H9 (cell line): ENCODE measurements around the gene P2RX2. TPM values are rescaled to one million over a fixed set of nuclear protein-coding genes. Genes with fewer than 3 reads are reported as not detected.

ENCODE experiments used
- DNase-seq: peaks from one replicate; pipeline ENCODE4 v3.0.0-alpha.2; 2017
- H2AFZ ChIP-seq: one replicate; pipeline ENCODE4 v1.6.1; 2013; ENCODE audit warnings: mild to moderate bottlenecking, low read length, control low read depth, moderate library complexity
- H2AK5ac ChIP-seq: 2 replicates; pipeline ENCODE4 v1.6.1; 2013; ENCODE audit warnings: low read length, control low read depth, mixed read lengths; ENCODE audit not compliant: insufficient read length
- H2BK120ac ChIP-seq: one replicate; pipeline ENCODE4 v1.6.1; 2013; ENCODE audit warnings: low read depth, mild to moderate bottlenecking, low read length, control low read depth, inconsistent platforms; ENCODE audit not compliant: poor library complexity, severe bottlenecking
- H2BK12ac ChIP-seq: 2 replicates; pipeline ENCODE4 v1.6.1; 2013; ENCODE audit warnings: low read length, control low read depth, mixed read lengths, low read depth; ENCODE audit not compliant: insufficient read length
- H2BK15ac ChIP-seq: 2 replicates; pipeline ENCODE4 v1.6.1; 2013; ENCODE audit warnings: low read depth, low read length, control low read depth
- H2BK20ac ChIP-seq: one replicate; pipeline ENCODE4 v1.6.1; 2013; ENCODE audit warnings: low read depth, mild to moderate bottlenecking, low read length, control low read depth, inconsistent platforms; ENCODE audit not compliant: poor library complexity, severe bottlenecking
- H2BK5ac ChIP-seq: 2 replicates; pipeline ENCODE4 v1.6.1; 2013; ENCODE audit warnings: low read length, control low read depth, mixed read lengths; ENCODE audit not compliant: insufficient read length
- H3K14ac ChIP-seq: 2 replicates; pipeline ENCODE4 v1.6.1; 2013; ENCODE audit warnings: low read length, control low read depth; ENCODE audit not compliant: insufficient read depth
- H3K18ac ChIP-seq: 2 replicates; pipeline ENCODE4 v1.6.1; 2013; ENCODE audit warnings: low read depth, mild to moderate bottlenecking, mixed read lengths, low read length, control low read depth; ENCODE audit not compliant: insufficient read length
- H3K23ac ChIP-seq: 2 replicates; pipeline ENCODE4 v1.6.1; 2013; ENCODE audit warnings: low read length, control low read depth, mixed read lengths, low read depth; ENCODE audit not compliant: insufficient read length
- H3K23me2 ChIP-seq: 2 replicates; pipeline ENCODE4 v1.6.1; 2013; ENCODE audit warnings: low read depth, mild to moderate bottlenecking, mixed read lengths, low read length, control low read depth; ENCODE audit not compliant: insufficient read length, poor library complexity, severe bottlenecking
- H3K27ac ChIP-seq: 2 replicates; pipeline ENCODE4 v1.5.1; 2013; ENCODE audit warnings: low read length, control low read depth, mixed read lengths, low read depth; ENCODE audit not compliant: insufficient read length
- H3K27me3 ChIP-seq: 2 replicates; pipeline ENCODE4 v1.6.1; 2013; ENCODE audit warnings: low read length, control low read depth, inconsistent platforms; ENCODE audit not compliant: insufficient read depth
- H3K4ac ChIP-seq: 2 replicates; pipeline ENCODE4 v1.6.1; 2013; ENCODE audit warnings: low read depth, mild to moderate bottlenecking, control low read depth, inconsistent platforms, low read length, moderate library complexity
- H3K4me1 ChIP-seq: 2 replicates; pipeline ENCODE4 v1.6.1; 2013; ENCODE audit warnings: low read length, control low read depth, inconsistent platforms; ENCODE audit not compliant: insufficient read depth
- H3K4me2 ChIP-seq: 2 replicates; pipeline ENCODE4 v1.6.1; 2013; ENCODE audit warnings: low read length, control low read depth, mixed read lengths; ENCODE audit not compliant: insufficient read length, insufficient read depth
- H3K56ac ChIP-seq: 2 replicates; pipeline ENCODE4 v1.6.1; 2013; ENCODE audit warnings: low read depth, mild to moderate bottlenecking, mixed read lengths, low read length, control low read depth; ENCODE audit not compliant: insufficient read length
- H3K79me1 ChIP-seq: 2 replicates; pipeline ENCODE4 v1.6.1; 2013; ENCODE audit warnings: low read depth, mild to moderate bottlenecking, moderate library complexity, low read length, control low read depth, inconsistent platforms; ENCODE audit not compliant: insufficient read depth, poor library complexity, severe bottlenecking
- H3K79me2 ChIP-seq: 2 replicates; pipeline ENCODE4 v1.6.1; 2013; ENCODE audit warnings: low read length, control low read depth, inconsistent platforms; ENCODE audit not compliant: insufficient read depth
- H3K9ac ChIP-seq: 2 replicates; pipeline ENCODE4 v1.6.1; 2013; ENCODE audit warnings: low read length, control low read depth, mixed read lengths; ENCODE audit not compliant: insufficient read length; ENCODE audit errors: extremely low read depth
- H3K9me3 ChIP-seq: one replicate; pipeline ENCODE4 v1.6.1; 2013; ENCODE audit warnings: low read depth, low read length, inconsistent platforms; ENCODE audit not compliant: control insufficient read depth
- H3T11ph ChIP-seq: one replicate; pipeline ENCODE4 v1.6.1; 2013; ENCODE audit warnings: mild to moderate bottlenecking, low read length, control low read depth, inconsistent platforms
- H4K20me1 ChIP-seq: one replicate; pipeline ENCODE4 v1.6.1; 2013; ENCODE audit not compliant: control insufficient read depth, insufficient read length, insufficient read depth
- H4K5ac ChIP-seq: 2 replicates; pipeline ENCODE4 v1.6.1; 2013; ENCODE audit warnings: low read depth, mild to moderate bottlenecking, mixed read lengths, low read length, control low read depth; ENCODE audit not compliant: insufficient read length
- H4K8ac ChIP-seq: replicated peaks from 2 replicates; pipeline ENCODE4 v1.6.1; 2013; ENCODE audit warnings: low read length, control low read depth, mixed read lengths, low read depth; ENCODE audit not compliant: insufficient read length
- H4K91ac ChIP-seq: 2 replicates; pipeline ENCODE4 v1.6.1; 2013; ENCODE audit warnings: low read depth, mild to moderate bottlenecking, moderate library complexity, mixed read lengths, low read length, control low read depth; ENCODE audit not compliant: insufficient read length
- H3K27ac Mint-ChIP-seq, 3 experiments: 2 replicates in 2 of 3; 3 replicates in 1 of 3; pipeline ENCODE4 v1.8.0; 2020 to 2021; ENCODE audit warnings: mixed read lengths in 3 of 3, mild to moderate bottlenecking in 1 of 3, moderate library complexity in 1 of 3
- H3K27me3 Mint-ChIP-seq: 2 replicates; pipeline ENCODE4 v1.8.0; 2021; ENCODE audit warnings: low read depth, mild to moderate bottlenecking, moderate library complexity, mixed read lengths
- H3K36me3 Mint-ChIP-seq, 3 experiments: 2 replicates in 2 of 3; 3 replicates in 1 of 3; pipeline ENCODE4 v1.8.0; 2020 to 2021; ENCODE audit warnings: low read depth in 3 of 3, mixed read lengths in 3 of 3; ENCODE audit not compliant: insufficient read depth in 1 of 3
- H3K4me1 Mint-ChIP-seq, 2 experiments: 2 replicates each; pipeline ENCODE4 v1.8.0; 2020; ENCODE audit warnings: mixed read lengths in 2 of 2
- H3K4me3 Mint-ChIP-seq, 2 experiments: 2 replicates in 1 of 2; 3 replicates in 1 of 2; pipeline ENCODE4 v1.8.0; 2020 to 2021; ENCODE audit warnings: mild to moderate bottlenecking in 2 of 2, mixed read lengths in 2 of 2, moderate library complexity in 1 of 2
- H3K9me3 Mint-ChIP-seq, 2 experiments: 2 replicates in 1 of 2; 3 replicates in 1 of 2; pipeline ENCODE4 v1.8.0; 2020; ENCODE audit warnings: mild to moderate bottlenecking in 2 of 2, mixed read lengths in 2 of 2, moderate library complexity in 1 of 2
- WGBS: extraction: QIAGEN DNeasy Blood & Tissue Kit; methylation state at CpG from one replicate; pipeline ENCODE4 v1.1.7; 2013; ENCODE audit warnings: missing lambda C conversion rate, low lambda C conversion rate, mixed read lengths; ENCODE audit not compliant: insufficient read length; ENCODE audit errors: extremely low coverage; 5-methylcytosine and 5-hydroxymethylcytosine counted together
- total RNA-seq: library from RNA; stranded (reverse); gene quantifications from 2 replicates; pipeline ENCODE4 v1.2.1, GENCODE V29; 2021
- TF ChIP-seq, protein P1 (sequence below): fragments of 200-600 bp; sonication (generic); conservative IDR thresholded peaks from 3 replicates; pipeline ENCODE4 v1.8.0; 2021; ENCODE audit warnings: antibody characterized with exemption, mild to moderate bottlenecking

The P2RX2 gene
- total RNA-seq, 1 experiment from 2014 or later: 1.8 TPM

- Histone ChIP-seq H3K56ac (no peak overlapping the region), H3K27me3 (no peaks in the 10 kb centered on the region), H3K14ac (no peak overlapping the region), H2BK120ac (no peak overlapping the region), H3K9ac (no peak overlapping the region), H3K9me3 (no peaks in the 10 kb centered on the region), H4K5ac (no peak overlapping the region), H2BK15ac (no peak overlapping the region), H3K23ac (no peak overlapping the region), H2BK5ac (no peak overlapping the region), H2BK12ac (no peak overlapping the region), H2AFZ (no peak overlapping the region), H3K18ac (no peak overlapping the region), H2BK20ac (no peak overlapping the region), H2AK5ac (no peak overlapping the region), H3K4me1 (no peaks in the 10 kb centered on the region), H3K4me2 (no peak overlapping the region), H3T11ph (no peak overlapping the region), H4K8ac (no peak overlapping the region), H3K79me1 (no peaks in the 10 kb centered on the region), H3K4ac (no peak overlapping the region), H4K91ac (no peak overlapping the region), H3K23me2 (no peaks in the 10 kb centered on the region), H3K79me2 (no peaks in the 10 kb centered on the region), H4K20me1 (no peaks in the 10 kb centered on the region), H3K27ac (no peak overlapping the region)
- no peaks in the 10 kb centered on the region for H3K27me3 Mint-ChIP-seq
- no peak overlapping the region for H3K4me3 Mint-ChIP-seq
- no peaks in the 10 kb centered on the region for H3K9me3 Mint-ChIP-seq
- WGBS: no CpG with 5 or more reads among the region's 11 CpGs
- no peak for DNase-seq
- no peak overlapping the region for H3K27ac Mint-ChIP-seq
- peaks cover 63 to 89% (median 83%) of the 10 kb centered on the region in 3 experiments; a peak in 6 of 7 replicates for H3K36me3 Mint-ChIP-seq
- H3K4me1 Mint-ChIP-seq: no peaks in the 10 kb centered on the region
- TF ChIP-seq, protein P1, sequence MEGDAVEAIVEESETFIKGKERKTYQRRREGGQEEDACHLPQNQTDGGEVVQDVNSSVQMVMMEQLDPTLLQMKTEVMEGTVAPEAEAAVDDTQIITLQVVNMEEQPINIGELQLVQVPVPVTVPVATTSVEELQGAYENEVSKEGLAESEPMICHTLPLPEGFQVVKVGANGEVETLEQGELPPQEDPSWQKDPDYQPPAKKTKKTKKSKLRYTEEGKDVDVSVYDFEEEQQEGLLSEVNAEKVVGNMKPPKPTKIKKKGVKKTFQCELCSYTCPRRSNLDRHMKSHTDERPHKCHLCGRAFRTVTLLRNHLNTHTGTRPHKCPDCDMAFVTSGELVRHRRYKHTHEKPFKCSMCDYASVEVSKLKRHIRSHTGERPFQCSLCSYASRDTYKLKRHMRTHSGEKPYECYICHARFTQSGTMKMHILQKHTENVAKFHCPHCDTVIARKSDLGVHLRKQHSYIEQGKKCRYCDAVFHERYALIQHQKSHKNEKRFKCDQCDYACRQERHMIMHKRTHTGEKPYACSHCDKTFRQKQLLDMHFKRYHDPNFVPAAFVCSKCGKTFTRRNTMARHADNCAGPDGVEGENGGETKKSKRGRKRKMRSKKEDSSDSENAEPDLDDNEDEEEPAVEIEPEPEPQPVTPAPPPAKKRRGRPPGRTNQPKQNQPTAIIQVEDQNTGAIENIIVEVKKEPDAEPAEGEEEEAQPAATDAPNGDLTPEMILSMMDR: no peak
These were observed 13.1 kb downstream of the P2RX2 start for GRCh38 chr12:132631666-132632065.
